NCI-H524 treated with DMSO at 0.1 percent for 48 hours (cell line): ENCODE data around the gene RASSF1.

Experiments
- DNase-seq: peaks from one replicate; lab custom pipeline; 2025; lab: John Stamatoyannopoulos, UW

Gene RASSF1

DNA sequence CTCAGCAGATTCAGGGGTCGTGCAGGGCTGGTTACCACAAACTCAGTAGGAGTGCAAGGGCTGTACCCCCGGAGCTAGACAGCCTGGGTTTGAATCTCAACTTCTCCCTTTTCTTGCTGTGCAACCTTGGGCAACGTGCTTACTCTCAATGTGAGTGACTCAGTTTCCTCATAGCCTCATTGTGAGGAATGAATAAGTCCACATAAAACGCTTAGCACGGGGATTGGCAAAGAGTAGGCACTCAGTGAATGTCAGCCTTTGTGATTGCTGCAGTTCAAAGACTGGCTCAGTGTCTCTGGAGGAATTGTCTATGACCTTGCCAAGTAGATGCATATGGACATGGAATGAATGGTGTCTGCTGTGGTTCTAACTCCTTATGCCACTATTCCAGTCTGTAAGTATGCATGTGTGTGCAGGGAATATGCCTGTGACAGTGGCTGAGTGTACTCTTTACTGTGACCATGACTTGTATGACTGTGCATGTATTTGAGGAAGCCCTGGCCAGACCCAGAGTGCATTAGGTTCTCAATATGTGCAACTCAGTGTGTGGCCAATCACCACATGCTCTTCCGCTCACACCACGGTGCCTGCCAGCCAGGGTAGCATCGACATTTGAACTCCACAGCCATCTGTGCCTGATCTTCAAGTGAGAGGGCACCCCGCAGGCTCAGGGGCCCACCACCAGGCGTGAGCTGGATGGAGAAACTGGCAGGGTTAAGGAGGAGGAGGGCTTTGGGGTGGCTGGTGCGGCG, 40.5 kb downstream of the RASSF1 start:
- DNase-seq = no peak

DNA sequence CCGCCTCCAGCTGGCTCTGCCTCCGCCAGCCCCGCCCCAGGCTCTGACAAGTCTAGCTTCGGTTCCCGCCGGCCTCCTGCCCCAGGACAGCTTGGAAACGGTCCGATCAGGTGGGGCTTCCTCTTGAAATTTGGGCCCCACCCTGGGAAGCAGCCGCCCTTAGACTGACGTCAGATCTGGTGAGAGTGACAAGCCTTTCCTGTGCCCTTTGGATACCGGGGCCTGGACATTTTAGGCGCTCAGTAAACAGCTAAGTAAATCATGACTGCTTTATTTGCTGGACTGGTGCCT, 41.1 kb downstream of the RASSF1 start:
- DNase-seq = no peak

DNA sequence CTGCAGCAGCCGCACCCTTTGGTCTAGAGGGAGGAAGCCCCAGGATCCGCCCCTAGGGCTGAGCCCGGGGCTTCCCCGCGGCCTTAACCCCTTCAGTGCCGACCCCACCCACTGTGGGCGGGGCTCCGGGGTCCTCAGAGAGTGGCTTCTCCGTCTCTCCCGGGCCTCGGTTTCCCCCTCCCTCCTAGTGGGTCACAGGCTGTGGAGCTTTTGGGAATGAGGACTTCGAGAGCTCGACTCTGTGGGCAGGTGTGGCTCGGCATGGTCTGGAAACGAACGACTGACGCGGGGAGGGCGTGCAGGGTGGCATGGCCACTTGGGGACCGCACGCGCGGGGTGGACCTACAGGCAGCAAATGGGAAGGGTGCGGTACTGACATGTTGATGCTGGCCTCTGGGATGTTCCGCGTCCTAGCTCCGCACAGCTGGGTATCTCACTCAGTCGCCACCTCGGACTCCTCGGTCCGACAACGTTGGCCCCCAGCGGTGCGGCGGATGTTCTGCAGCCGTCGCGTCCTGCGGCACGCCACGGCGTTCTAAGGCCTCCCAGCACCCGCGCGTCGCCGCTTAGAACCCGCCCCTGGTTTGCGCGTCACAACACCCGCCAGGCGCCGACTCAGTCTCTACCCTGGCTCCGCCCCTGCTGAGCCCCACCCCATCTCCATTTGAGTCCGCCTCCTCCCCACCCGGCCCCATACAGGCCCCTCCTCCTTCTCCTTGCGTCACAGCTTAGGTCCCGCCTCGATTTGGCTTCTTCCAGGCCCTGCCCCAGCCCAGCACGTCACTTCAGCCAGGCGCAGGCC, 41.6 kb downstream of the RASSF1 start, which contains the start of the genes HYAL3 and NAA80:
Gene HYAL3, minus strand, starts transcription at position 570 of the 802 bp plus-strand sequence. CDS start 3,803 bp downstream, outside the sequence.
Gene NAA80, minus strand, starts transcription at position 570 of the 802 bp plus-strand sequence. CDS start 1,942 bp downstream, outside the sequence.
- DNase-seq = no peak

DNA sequence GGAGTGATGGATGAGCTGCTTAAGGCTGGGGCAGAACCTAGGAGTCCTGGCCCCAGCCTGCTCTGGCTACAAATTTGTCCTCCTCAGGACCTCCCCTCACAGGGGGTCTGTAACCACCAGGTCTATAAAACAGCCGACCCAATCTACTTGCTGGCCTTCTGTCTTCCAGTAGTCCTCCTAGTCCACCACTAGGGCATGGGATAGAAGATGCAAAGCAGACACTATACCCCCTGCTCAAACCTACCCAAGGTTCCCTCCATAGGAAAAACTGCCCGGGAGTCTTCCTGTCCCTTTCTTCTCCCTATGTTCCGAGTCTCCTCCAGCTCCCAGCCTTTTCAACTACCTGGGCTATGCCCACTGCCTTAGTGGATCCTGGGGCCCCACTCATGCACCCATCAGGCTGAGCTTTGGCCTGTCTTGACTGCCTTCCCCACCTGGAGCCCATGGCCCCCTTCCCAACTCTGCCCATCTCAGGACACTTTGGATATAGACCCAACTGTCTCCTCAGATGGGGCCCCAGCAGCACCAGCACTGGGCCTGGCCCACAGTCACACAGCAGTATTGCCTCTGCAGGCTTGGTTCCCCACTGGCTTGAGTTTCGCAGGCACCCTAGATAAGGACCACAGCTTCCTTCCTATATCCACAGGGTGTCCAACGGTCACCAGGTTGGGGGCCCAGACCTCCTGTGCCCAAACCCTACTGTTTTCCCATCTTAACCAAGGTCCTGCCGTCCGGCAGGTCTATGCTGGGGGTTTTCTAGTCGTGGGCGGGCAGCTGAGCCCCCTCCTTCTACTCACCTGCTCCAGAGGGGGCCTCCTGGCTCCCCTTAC, 42.5 kb downstream of the RASSF1 start:
- DNase-seq = no peak

DNA sequence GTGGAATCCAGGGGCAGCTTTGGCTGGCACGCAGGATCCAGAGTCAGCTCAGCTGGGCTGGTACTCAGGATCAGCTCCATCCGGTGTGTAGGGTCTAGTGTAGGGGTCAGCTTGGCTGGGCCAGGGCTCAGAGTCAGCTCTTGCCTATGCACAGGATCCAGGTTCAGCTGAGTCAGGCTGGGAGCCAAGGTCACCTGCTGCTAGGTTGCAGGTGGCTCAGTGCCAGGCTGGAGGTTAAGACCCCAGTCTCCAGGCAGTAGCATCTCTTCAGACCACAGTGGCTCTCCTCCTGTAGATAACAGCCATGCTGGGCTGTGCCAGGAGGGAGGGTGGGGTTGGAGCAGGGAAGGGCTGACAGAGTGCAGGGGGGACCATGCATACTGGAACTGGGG, 43.3 kb downstream of the RASSF1 start:
- DNase-seq = no peak

DNA sequence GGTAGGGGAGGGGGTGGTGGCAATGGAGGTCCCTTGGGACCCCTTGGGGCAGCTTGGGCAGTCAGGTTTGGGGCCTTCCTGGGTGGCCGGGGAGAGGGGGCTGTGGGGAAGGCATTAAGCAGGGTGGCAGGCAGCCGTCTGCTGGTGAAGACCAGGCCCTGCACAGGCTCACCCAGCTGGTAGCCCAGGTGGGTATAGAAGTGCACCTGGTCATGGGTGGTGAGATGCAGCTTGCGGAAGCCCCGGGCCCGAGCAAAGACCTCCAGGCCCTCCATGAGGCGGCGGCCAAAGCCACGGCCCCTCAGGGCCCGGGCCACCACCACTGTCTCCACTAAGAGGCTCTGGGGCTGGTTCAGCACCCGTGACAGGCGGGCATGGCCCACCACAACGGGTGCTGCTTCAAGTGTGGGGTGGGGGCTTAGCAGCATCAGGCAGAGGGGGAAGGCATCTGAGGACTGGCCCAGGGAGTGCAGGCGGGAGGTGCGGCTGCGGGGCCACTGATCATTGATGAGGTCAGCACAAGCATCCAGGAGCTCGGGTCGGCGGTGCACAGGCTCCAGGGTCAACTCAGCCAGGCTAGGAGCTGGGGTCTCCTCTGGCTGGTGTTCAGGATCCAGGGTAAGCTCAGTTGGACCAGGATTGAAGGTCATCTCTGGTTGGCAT, 43.8 kb downstream of the RASSF1 start:
- DNase-seq = no peak

DNA sequence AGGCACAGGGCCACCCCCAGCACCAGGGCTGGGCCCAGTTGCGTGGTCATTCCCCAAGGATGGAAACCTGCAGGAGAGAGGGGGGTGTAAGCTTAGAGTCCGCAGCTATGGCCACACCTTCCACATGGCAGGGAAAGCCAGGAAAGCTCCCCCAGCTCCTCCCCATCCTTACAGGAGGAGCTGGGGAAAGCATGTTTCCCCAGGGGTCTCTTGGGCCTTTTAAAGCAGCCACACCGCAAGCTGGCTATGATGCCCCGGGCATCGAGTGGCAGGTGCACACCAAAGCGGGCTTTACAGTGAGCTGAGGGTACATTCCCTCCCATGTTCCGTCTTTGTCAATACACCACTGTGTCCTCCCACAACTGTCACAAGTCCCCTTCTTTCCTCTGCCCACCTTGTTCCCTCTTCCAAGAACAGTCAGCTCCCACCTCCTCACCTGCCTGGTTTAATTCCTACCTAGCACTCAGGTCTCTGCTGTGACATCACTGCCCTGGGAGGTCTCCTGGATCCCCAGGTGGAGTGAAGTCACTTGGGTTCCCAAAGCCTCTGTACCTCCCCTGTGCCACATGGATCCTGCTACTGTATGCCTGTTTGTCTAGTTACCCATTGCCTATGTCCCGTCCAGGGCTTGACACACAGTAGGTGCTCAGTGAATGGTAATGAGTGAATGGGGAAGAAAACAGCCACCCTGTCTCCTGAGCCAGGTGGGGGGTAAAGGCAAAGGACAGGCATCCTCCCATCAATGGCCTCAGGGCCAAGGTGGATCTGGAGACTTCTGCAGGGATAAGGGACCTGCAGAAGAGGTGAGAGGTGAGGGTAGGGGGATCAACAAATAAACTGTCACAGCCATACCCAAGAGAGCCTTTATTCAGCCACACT, 44.8 kb downstream of the RASSF1 start:
- no peak for DNase-seq

DNA sequence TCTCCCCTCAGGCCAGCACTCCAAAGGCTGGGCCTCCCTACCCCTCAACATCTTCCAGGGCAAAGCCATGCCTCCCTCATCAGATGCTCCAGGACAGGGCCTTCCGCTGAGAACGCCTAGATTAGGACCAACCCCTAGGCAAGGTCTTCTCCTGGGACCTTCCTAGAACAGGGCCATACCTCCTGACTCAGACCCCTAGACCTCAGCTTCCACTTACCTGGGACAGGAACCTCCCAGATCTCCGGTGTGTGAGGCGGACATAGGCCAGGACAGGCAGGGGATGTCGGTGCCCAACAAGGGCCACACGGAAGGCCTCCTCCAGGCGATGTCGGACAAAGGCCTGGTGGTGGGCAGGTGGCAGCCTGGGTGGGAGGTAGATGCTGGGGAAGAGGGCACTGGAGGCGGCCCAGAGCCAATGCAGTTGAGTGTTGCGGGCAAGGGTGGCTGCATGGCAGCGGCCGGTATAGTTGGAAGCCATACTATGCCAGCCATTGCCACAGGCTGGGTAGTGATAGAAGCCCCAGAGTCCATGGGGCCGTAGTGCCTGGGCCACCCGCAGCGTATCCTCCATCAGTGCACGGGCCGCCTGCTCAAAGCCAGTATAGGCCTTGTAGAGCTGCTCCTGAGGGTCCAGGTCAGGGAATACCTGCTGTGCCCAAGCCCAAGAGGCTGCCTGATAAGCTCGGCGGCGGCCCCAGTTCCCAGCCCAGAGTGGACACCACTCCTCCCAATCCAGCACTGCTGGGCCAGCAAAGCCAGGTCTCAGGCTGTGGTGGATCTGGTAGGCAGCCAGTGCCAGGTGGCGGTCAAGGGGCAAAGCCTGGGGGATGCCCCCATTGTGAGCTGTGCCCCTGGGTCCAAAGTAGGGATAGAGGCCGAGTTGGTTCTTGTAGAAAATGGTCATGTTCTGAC, 45.9 kb downstream of the RASSF1 start:
- no peak for DNase-seq

DNA sequence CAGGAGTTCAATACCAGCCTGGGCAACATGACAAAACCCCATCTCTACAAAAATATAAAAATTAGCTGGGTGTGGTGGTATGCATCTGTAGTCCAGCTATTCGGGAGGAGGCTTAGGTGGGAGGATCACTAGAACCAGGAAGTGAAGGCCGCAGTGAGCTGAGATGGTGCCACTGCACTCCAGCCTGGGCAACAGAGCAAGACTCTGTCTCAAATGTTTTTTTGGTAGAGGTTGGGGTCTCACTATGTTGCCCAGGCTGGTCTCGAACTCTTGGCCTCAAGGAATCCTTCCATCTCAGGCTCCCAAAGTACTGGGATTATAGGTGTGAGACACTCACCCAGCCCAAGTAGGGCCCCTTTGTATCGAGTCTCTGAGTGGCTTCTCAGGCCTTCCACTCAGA, 46.5 kb downstream of the RASSF1 start:
- DNase-seq = no peak

DNA sequence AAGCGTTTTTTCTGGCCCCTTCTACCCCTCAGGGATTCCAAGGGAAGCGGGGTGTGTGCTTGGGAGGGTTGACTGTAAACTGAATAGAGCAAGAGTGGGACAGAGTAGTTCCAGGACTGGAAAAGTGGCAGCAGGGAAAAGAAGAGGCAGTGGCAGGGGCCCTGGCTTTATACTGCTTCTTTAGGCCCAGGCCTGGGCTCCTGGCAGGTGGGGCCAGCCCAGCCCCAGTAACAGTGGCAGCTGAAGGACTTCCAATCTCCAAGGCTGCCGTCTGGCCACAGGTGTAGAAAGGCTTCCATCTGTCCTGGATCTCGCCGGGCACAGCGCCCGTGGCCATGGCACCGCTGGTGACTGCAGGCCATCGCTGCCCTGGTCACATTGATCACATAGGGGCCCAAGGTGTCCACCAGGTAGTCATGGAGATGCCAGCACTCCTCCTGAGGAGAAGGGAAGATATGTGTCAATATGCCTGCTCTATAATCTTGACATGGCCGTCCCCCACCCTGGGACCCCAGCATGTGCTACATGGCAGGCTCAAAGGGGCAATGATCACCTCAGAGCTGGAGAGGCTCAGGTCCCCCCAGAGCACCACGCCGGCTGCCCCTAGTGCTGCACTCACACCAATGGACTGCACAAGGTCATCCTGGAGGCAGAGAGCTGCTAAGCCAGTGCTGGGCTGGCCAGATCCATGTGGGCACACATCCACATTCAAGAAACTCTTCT, 47.4 kb downstream of the RASSF1 start:
- no peak for DNase-seq

DNA sequence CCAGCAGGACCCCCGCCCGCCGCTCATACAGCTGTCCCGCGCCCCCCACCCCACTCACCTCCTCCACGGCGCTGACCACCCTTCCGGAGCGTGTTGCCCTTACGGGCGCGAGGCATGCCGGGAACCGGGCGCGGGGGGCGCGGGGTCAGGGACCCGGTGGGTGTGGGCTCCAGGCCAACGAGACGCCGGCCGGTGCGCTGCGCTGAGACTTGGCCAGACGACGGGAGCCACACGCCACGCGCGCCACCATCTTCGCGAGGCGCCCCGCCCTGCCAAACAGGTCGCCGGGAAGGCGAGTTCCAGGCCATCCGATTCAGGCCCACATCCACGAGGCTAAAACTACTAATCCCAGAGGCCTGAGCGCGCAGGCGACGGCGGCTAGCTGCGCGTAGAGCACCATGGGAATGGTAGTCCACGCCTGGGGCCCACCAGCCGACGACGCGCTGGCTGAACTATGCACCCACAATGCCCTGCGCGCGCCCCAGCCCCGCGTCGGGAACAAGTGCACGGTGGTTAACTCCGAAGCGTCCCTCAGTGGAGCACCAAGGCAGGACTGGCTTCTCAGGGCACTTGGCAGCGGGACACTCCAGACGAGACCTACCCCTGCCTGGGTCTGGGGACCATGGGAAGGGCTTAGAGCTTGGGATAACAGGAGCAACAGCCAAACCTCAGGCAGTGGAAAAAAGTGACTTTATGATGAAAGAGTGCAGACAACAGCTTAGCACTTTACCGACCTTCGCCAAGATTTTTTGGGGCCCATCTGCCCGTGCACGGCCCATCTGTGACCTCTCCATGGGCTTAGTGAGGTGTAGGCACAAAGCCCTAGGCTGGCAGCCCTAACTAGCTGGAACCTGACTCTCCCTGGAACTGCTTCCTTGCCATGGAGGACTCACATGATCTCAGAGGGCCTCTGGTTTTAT, 48.2 kb downstream of the RASSF1 start, which contains the start of gene IFRD2:
Gene IFRD2, minus strand, starts transcription at position 271 of the 920 bp plus-strand sequence. Its CDS starts 155 bp downstream, at position 116.
- peak; percentile 90 for DNase-seq

DNA sequence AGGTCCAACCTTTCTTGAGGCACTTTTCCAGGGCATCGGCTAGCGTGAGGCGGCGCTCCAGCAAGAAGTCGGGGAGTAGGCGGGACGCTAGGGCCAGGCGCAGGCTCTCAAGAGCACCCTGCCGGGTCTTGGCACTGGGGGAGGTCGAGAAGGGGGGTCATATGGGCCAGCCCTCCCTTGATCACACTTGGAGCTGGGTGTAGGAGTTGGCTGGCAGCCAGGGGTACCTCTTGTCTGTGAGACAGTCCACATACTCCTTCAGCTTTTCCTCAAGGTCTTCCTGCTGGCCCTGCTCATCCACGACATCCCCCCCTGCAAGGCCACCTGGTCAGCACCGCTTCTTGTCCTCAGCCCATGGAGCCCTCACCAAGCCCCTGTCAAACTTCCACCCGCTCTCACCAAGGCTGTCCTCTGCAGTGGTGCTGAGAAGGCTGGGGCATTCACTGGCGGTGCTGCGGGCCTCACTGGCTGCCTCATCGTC, 50.4 kb downstream of the RASSF1 start:
- no peak for DNase-seq

DNA sequence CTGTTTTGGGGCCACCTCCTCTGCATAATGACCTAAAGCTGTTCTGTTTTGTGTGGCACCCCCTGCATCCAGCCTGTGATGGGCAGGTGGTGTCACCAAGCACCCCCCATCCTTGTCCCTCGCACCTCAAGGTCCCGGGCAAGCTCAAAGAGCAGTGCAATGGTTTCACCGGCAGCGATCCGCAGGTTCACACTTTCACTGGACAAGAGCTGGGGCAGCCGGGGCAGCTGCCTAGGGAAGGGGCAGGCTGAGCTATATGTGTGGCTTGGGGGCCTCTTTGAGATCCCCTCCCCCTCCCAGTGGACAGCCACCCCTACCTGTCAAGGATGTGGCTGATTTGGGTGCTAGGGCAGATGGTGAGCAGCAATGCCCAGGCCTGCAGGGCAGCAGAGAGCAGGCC, 51.5 kb downstream of the RASSF1 start:
- no peak for DNase-seq

DNA sequence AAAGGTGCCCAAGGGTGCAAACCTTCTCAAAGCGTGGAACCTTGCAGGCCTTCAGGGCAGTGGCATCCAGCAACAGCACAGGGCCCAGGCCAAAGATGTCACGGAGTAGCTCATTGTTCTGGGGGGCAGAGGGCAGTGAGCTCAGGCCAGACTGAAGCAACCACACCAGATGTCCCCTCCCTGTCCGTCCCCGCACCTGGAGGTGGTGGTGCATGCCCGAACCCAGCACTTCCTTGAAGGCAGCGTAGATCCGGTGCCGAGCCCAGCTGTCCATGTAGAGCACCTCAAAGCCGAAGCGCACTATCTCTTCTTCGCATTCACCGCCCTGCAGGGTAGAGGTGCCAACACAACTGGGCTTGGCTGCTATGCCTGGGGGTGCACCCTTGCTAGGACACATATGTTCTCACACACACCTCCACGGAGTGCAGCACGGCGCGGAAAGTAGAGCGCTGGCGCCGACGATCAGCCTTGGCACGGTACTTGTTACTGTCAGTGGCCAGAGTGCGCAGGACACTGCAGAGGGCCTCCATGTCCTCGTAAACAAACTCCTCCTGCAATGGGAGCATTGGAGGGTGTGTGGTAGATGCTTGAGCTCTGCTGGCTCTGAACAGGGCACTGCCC, 52.1 kb downstream of the RASSF1 start:
- DNase-seq = no peak

DNA sequence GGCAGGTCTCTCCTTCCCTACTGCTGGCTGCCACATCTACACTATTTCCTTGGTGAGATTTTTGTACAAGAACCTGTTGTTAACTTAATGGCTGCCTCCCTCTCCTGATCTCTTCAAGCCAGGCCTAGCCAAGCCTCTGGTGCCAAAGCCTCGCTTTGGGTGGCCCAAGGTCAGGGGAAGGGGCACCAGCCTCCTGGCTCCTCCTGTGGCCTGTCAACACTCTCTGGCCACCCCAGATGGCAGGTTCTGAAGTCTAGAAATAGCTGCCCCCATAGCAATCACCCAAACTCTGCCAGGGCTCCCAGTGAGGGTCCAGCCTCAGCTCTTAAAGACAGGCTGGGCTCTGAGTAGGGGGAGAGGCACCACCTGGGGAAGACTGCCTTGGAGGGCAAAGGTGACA, 53.4 kb downstream of the RASSF1 start:
- no peak for DNase-seq

DNA sequence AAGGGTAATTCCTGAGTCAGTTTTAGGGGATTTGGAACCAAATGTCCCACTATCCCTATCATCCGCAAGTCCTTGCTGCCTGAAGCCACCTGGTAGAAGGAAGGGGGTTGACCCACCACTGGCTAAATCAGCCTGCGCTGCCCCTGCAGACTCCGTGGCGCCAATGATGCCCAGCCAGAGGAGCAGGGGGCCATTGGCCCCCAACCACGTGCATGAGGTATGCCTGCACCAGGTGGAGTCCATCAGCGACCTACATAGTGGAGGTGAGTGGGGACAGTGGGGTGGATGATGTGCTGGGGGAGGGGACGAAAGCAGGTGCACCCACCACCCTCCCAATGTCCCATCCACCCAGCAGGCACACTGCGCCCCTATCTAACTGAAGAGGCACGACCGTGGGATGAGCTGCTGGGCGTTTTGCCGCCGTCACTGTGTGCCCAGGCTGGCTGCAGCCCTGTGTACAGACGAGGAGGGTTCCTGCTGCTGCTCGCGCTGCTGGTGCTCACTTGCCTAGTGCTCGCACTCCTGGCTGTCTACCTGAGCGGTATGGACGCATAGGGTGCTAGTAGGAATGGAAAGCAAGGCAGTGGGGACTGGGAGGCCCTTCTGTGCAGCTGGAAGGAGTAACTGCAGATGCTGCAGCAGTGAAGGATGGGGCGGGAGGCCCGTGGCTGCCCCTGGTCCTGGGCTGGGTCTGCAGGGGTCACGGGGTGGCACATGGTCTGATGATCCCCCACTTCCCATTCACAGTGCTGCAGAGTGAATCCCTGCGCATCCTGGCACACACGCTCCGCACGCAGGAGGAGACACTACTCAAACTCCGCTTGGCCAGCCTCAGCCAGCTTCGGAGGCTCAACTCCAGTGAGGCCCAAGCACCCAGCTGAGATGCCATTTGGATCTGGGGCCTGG, 54.1 kb downstream of the RASSF1 start:
- no peak for DNase-seq
